ENCODE results near the gene EIF2A. TPM values are rescaled to one million over a fixed set of nuclear protein-coding genes. Genes with fewer than 3 reads are reported as not detected.

Gene EIF2A
- total and polyA plus RNA-seq, 2 experiments from 2014 or later: 47.6 to 140 TPM

DNA sequence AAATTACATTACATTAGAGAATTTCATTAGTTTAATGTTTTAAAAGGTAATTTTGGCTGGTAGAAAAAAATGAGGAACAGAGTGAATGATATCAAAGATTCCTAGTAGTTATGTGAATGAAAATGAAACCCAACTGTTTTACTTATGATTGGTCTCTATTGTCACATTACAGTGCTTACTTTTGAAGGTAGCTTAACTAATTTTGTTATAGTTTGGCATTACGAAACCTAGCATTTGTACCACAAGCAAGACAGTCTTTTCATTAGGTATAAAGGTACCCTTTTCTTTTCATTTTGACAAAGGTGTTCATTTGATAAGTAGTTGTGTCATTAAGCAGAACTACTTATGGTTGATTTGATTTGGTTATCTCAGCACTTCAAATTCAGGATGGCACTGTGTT lies 63.4 kb downstream of the EIF2A start:
- DNase-seq: no peak
- Histone ChIP-seq H3K4me3 (no peak overlapping the region), H4K20me1 (ENCODE audit: insufficient read depth) (peaks cover 12% of the 10 kb centered on the region; the same call in 1 of the 2 replicates), H3K27ac (no peak overlapping the region), H3K27me3 (replicated peaks; ENCODE audit: insufficient read depth) (no peaks in the 10 kb centered on the region), H3K9me2 (ENCODE audit: insufficient read depth) (no peaks in the 10 kb centered on the region), H3K9me3 (ENCODE audit: low read depth) (no peaks in the 10 kb centered on the region), H3K79me2 (ENCODE audit: insufficient read depth) (peaks cover 96% of the 10 kb centered on the region), H2AFZ (no peak overlapping the region), H3K4me1 (ENCODE audit: insufficient read depth) (peaks cover 5% of the 10 kb centered on the region), H3K4me2 (ENCODE audit: unreplicated experiment) (no peak overlapping the region), H3F3A (ENCODE audit: insufficient read depth) (peaks cover 11% of the 10 kb centered on the region), H3K9ac (no peak overlapping the region), H3K36me3 (ENCODE audit: low read depth) (0 out of 2 replicates have a peak, but pooled peaks cover 5% of the 10 kb centered on the region)
- whole genome bisulfite sequencing, 2 experiments (ENCODE audit: low coverage in 1 of 2, low lambda C conversion rate in 2 of 2, missing lambda C conversion rate in 2 of 2): 0 to 3% methylated on average over 1 of the region's 1 CpG
- TF ChIP-seq EZH2 (IDR thresholded peaks at IDR 0.05; ENCODE audit: insufficient read depth, poor library complexity, severe bottlenecking) (no peak), EZH2phosphoT487 (IDR thresholded peaks at IDR 0.05; ENCODE audit: insufficient read depth, low read depth) (no peak)
- in situ Hi-C loops (cut with MboI): no loop called here

DNA sequence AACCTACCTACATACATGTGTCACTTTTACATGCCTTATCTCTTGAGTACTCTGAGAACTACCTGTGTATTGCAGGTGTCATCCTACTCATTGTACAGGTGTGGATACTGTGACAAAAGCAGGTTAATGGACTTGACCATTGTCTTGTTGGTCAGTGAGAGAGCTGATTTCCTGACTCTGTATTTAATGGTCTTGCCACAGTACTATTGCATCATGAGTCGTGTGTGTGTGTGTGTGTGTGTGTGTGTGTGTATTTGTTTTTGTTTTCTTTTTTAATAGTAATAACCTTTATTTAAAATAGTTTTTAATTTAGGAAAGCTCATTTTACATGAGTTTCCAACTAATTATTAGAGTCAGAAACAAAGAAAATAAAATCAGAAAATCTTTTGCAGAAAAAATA lies 64.2 kb downstream of the EIF2A start:
- H3K79me2 ChIP-seq (ENCODE audit: insufficient read depth): peaks cover 88% of the 10 kb centered on the region
- in situ Hi-C loops (cut with MboI): no loop called here
- 58 to 69% methylated on average over 1 of the region's 1 CpG for WGBS, 2 experiments (ENCODE audit: low coverage in 1 of 2, low lambda C conversion rate in 2 of 2, missing lambda C conversion rate in 2 of 2)
- peak; percentile 22 for DNase-seq
- no peak overlapping the region for H2AFZ ChIP-seq
- no peak for TF ChIP-seq EZH2phosphoT487 (IDR thresholded peaks at IDR 0.05; ENCODE audit: insufficient read depth, low read depth)
- no peak for TF ChIP-seq EZH2 (IDR thresholded peaks at IDR 0.05; ENCODE audit: insufficient read depth, poor library complexity, severe bottlenecking)
- no peaks in the 10 kb centered on the region; the same call in 1 of the 2 replicates for H3K4me1 ChIP-seq (ENCODE audit: insufficient read depth)
- H3K27ac ChIP-seq: no peak overlapping the region
- H3K9ac ChIP-seq: no peak overlapping the region
- H3F3A ChIP-seq (ENCODE audit: insufficient read depth): peaks cover 5% of the 10 kb centered on the region; the same call in 1 of the 2 replicates
- H3K4me3 ChIP-seq: no peak overlapping the region
- no peaks in the 10 kb centered on the region for H3K9me2 ChIP-seq (ENCODE audit: insufficient read depth)
- H3K27me3 ChIP-seq (replicated peaks; ENCODE audit: insufficient read depth): no peaks in the 10 kb centered on the region
- peaks cover 12% of the 10 kb centered on the region; the same call in 1 of the 2 replicates for H4K20me1 ChIP-seq (ENCODE audit: insufficient read depth)
- no peaks in the 10 kb centered on the region for H3K9me3 ChIP-seq (ENCODE audit: low read depth)
- H3K36me3 ChIP-seq (ENCODE audit: low read depth): 0 out of 2 replicates have a peak, but pooled peaks cover 5% of the 10 kb centered on the region
- no peak overlapping the region for H3K4me2 ChIP-seq (ENCODE audit: unreplicated experiment)

DNA sequence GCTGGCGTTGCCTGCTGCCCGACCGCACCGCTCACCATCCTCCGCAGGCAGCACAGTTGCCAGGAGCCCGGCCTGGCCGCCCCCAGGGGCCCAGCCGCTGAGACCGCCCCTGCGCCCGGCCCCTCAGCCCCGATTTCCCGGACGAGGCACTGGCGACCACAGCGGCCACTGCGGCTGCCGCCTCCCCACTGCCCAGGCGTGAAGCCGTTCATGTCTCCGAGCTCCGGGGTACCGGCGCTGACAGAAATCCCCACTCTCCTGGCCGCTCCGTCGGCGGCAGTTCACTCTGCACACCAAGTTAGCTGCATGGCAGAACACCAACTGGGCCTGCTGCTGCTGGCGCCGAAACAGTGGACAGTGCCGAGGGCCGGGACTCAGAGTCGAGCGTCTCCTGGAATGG lies 65.1 kb downstream of the EIF2A start:
- no peaks in the 10 kb centered on the region; the same call in 1 of the 2 replicates for H3K4me1 ChIP-seq (ENCODE audit: insufficient read depth)
- H4K20me1 ChIP-seq (ENCODE audit: insufficient read depth): peaks cover 12% of the 10 kb centered on the region; the same call in 1 of the 2 replicates
- no peak overlapping the region for H3K9ac ChIP-seq
- H3K4me2 ChIP-seq (ENCODE audit: unreplicated experiment): no peak overlapping the region
- no peak overlapping the region for H2AFZ ChIP-seq
- in situ Hi-C loops (cut with MboI): no loop called here
- H3K36me3 ChIP-seq (ENCODE audit: low read depth): 0 out of 2 replicates have a peak, but pooled peaks cover 5% of the 10 kb centered on the region
- no peaks in the 10 kb centered on the region for H3K27me3 ChIP-seq (replicated peaks; ENCODE audit: insufficient read depth)
- H3F3A ChIP-seq (ENCODE audit: insufficient read depth): no peaks in the 10 kb centered on the region
- no peak for DNase-seq
- TF ChIP-seq EZH2phosphoT487 (IDR thresholded peaks at IDR 0.05; ENCODE audit: insufficient read depth, low read depth) (no peak), EZH2 (IDR thresholded peaks at IDR 0.05; ENCODE audit: insufficient read depth, poor library complexity, severe bottlenecking) (no peak)
- peaks cover 82% of the 10 kb centered on the region for H3K79me2 ChIP-seq (ENCODE audit: insufficient read depth)
- H3K9me2 ChIP-seq (ENCODE audit: insufficient read depth): no peaks in the 10 kb centered on the region
- H3K27ac ChIP-seq: no peak overlapping the region
- no peak overlapping the region for H3K4me3 ChIP-seq
- H3K9me3 ChIP-seq (ENCODE audit: low read depth): no peaks in the 10 kb centered on the region
- 98% methylated on average over 27 to 34 of the region's 34 CpGs for WGBS, 2 experiments (ENCODE audit: low coverage in 1 of 2, low lambda C conversion rate in 2 of 2, missing lambda C conversion rate in 2 of 2)

DNA sequence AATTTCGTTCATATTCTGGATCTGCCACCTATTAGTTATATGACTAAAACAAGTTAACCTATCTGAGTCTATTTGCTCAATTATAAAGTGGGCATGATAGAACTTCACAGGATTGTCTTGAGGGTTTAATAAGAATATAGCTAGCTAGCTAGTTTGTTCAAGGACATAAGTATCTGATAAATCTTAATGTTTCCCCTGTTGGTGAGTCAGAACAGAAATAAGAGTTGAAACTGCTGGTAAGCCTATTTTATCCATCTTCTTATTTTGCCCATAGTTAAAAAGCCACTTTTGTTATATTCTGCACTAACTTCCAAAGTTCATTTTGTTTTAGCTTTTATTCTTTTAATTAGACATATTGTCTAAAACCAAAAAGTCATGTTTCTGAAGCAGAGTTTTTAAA lies 65.9 kb downstream of the EIF2A start:
- Histone ChIP-seq H3K4me2 (ENCODE audit: unreplicated experiment) (no peak overlapping the region), H3K9ac (no peak overlapping the region), H3K27ac (no peak overlapping the region), H3K4me1 (ENCODE audit: insufficient read depth) (no peaks in the 10 kb centered on the region; the same call in 1 of the 2 replicates), H4K20me1 (ENCODE audit: insufficient read depth) (peaks cover 12% of the 10 kb centered on the region; the same call in 1 of the 2 replicates), H3K27me3 (replicated peaks; ENCODE audit: insufficient read depth) (no peaks in the 10 kb centered on the region), H3K9me3 (ENCODE audit: low read depth) (no peaks in the 10 kb centered on the region), H3F3A (ENCODE audit: insufficient read depth) (no peaks in the 10 kb centered on the region), H3K36me3 (ENCODE audit: low read depth) (0 out of 2 replicates have a peak, but pooled peaks cover 5% of the 10 kb centered on the region), H3K9me2 (ENCODE audit: insufficient read depth) (no peaks in the 10 kb centered on the region), H3K79me2 (ENCODE audit: insufficient read depth) (peaks cover 82% of the 10 kb centered on the region), H2AFZ (no peak overlapping the region), H3K4me3 (no peak overlapping the region)
- 93 to 100% methylated on average over 1 of the region's 1 CpG for WGBS, 2 experiments (ENCODE audit: low coverage in 1 of 2, low lambda C conversion rate in 2 of 2, missing lambda C conversion rate in 2 of 2)
- TF ChIP-seq EZH2phosphoT487 (IDR thresholded peaks at IDR 0.05; ENCODE audit: insufficient read depth, low read depth) (no peak), EZH2 (IDR thresholded peaks at IDR 0.05; ENCODE audit: insufficient read depth, poor library complexity, severe bottlenecking) (no peak)
- no peak for DNase-seq
- in situ Hi-C loops (cut with MboI): no loop called here
